GM23248 (cell line): ENCODE data around the gene ITIH4.

ENCODE experiments used
- EZH2 ChIP-seq: fragments of 200-600 bp; sonication (generic); IDR thresholded peaks from 2 replicates; pipeline ENCODE4 v1.6.1; 2018; ENCODE audit warnings: antibody characterized with exemption, mild to moderate bottlenecking; ENCODE audit not compliant: insufficient read depth, poor library complexity, severe bottlenecking
- EZH2phosphoT487 ChIP-seq: fragments of 200-600 bp; sonication (generic); IDR thresholded peaks from 2 replicates; pipeline ENCODE4 v1.6.1; 2018; ENCODE audit warnings: antibody characterized with exemption, moderate library complexity, mild to moderate bottlenecking, low read depth; ENCODE audit not compliant: insufficient read depth

DNA sequence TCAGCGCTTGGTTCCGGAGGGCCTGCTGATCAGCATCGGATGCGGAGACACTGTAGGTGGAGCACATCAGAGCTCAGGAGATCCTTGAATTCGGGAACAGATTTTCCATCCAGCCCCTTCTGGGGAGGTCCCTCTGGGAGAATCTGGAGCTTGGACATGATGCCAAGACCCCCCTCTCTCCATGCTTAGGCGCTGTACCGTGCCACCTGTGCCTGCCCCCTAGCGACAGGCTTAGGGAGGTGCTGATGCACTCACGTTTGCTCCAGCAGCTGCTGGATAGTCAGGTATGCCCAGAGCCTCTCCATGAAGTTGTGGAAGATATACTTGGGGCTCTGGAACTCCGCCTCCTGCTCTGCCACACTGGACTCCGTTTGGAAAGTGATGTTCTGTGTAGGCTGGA lies 9.7 kb downstream of the ITIH4 start:
- no peak for TF ChIP-seq EZH2phosphoT487
- TF ChIP-seq EZH2, result no peak
